DMS 273 (cell line): ENCODE data around the gene FOXK2.
"Not testable (repeated sequence)": the region's sequence is repeated elsewhere in the genome, so short reads cannot be mapped to it uniquely, and the experiment has no call there.

ENCODE experiments used
- DNase-seq: peaks from one replicate; lab custom pipeline; 2025; ENCODE audit not compliant: unreplicated experiment; lab: John Stamatoyannopoulos, UW

The FOXK2 gene

DNA sequence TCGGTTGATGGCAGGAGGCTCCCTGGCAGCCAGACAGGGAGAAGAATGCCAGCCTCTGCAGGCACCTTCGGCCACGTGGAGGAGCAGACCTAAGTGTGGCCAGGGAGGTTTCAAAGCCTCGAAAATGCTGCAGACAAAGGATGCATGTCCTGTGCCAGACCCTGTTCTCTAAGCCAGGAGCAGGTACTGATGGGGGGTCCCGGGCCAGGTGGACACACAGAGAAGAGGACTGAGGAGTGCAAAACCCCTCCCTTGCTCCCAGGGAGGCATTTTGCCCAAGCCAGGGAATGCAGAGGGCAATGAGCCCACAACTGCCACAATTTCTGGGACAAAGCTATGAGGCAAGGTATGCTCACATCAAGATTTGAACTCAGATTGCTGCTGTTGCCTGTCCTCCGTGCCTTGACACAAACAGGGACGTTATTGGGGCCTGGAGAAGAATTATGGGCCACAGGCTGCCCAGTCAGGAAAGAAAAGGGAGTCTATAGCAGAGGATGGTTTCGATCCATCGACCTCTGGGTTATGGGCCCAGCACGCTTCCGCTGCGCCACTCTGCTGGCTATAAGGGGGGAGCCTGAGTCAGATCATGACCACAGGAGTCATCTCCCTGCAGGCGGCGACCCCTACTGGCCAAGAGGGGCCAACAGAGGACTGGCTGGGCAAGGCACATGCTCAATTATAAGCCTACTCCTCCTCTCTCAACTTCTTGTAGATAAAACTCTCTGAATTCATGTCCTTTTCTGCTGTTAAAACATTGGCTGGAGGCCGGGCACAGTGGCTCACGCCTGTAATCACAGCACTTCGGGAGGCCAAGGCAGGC is 25.1 kb upstream of the FOXK2 start:
- peak; percentile 95 for DNase-seq

DNA sequence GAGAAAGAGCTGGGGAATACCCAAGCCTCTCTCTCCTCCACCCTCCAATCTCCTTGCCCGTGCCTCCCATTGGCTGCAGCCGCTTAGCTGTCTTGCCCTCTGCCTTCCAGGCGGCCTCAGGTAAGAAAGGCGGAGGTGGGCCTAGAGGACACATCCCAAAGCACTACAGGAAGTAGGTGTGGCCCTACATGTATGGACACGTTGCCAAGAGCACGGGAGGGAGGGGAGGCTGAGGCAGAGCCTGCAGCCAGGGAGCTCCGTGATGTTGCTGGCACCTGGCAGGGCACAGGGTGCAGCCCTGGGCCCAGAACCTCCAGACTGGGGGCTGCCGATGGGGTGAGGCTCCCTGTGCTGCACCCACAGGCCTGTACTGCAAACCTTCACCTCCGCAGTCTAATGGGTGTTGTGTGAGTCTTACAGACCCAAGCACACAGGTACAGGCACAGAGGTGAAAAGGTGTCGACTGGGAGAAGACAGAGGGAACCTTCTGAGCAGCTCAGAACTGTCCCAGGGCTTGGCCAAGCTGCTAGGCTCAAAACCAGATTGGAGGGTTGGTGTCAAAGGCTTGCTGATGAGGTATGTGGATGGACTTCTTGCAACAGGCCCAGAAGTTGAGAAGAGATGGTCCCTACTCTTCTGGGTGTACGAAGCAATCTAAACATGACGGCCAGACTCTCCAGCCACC is 23.5 kb upstream of the FOXK2 start:
- peak; percentile 38 for DNase-seq

DNA sequence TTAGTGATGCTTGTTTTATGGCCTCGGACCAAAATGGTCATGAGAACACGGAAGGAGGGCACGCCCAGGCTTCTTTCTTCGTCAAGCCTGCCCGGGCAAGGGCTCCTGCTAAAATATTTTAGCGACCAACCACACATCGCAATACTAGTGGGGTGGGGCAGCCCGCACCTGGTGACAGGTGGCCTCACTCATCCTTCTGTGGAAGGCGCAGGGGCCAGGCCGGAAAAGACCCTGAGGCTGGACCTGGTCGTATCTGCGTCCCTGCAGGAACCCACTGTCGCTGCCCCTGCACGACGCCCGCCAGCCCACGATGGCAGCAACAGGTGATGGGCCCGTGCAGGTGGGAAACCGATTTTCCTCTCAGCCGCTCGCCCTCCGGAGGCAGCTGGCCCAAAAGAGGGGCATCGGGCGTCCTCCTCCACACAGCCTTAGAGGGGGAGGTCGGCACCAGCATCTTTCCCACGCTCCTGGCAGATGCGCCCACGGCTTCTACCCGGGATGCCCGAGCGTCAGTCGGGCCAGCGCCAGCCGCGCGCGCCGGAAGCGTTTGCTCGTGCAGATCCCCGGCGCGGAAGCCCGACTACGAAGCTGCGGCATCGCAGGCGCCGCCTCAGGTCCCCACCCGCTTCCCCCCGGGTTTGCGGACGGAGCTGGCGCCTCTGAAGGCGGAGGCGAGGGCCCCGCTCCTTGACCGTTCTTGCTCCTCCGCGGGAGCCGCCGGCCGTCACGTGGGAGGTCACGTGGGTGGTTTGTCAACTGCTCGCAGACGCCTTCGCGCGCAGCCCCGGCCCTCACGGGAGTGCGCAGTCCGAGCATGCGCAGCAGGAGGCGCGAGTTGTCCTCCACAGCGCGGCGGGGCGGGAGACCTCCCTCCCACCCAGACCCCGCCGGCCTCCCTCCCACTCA is 22.8 kb upstream of the FOXK2 start:
- peak; percentile 97 for DNase-seq

DNA sequence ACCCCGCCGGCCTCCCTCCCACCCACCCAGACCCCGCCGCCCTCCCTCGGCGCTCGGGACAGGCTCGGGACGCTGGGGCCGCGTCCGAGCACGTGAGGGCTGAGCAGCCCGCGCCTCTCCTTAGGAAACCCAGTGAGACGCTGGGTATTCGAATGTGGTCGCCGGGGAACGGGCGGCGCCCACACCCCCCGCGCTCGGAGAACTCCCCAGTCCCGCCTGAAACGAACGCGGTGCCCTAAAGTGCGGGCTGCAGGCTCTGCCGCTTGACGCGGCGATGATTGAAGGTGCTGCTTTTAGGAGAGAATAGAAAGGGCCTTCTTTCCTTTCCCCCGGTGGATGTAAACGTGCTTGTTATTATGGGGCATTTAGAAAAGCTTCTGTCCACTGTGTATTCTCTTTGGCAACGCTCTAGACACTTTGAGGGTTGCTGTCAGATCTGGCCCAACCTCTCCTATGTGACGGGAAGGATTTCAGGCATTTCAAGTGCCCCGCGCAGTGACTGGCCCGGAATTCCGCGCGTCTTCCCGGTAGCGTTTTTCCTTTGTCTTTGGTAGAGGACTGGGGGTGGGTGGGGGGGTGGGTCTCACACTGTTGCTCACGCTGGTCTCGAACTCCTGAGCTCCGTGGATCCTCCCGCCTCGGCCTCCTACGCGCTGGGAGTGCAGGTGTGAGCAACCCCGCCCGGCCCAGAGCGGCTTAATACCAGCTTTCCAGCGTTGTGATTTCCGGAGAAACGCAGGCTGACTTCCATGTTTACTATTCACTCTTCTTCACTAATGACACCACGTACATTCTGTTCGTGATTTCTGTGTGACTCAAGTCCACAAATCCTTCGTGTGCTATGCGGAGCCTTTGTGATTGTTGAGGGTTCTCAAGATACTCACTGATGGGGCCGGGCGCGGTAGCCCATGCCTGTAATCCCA is 21.8 kb upstream of the FOXK2 start:
- peak; percentile 86 for DNase-seq

DNA sequence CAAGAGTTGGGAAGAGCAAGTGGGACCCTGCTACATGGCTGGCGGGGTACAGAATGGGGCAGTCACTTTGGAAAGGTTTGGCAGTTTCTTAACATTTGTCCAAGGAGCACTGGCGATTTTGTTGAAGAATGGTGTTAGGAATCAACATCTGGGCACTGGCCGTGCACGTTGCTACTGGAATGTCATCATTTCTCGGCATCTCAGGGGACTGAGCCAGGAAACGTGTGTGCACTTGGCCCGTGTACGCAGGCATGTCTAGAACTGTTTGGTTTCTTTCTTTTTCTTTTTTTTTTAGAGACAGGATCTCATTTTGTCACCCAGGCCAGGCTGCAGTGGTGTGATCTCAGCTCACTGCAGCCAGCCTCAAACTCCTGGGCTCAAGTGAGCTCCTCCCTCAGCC is 17.3 kb upstream of the FOXK2 start:
- no peak for DNase-seq

DNA sequence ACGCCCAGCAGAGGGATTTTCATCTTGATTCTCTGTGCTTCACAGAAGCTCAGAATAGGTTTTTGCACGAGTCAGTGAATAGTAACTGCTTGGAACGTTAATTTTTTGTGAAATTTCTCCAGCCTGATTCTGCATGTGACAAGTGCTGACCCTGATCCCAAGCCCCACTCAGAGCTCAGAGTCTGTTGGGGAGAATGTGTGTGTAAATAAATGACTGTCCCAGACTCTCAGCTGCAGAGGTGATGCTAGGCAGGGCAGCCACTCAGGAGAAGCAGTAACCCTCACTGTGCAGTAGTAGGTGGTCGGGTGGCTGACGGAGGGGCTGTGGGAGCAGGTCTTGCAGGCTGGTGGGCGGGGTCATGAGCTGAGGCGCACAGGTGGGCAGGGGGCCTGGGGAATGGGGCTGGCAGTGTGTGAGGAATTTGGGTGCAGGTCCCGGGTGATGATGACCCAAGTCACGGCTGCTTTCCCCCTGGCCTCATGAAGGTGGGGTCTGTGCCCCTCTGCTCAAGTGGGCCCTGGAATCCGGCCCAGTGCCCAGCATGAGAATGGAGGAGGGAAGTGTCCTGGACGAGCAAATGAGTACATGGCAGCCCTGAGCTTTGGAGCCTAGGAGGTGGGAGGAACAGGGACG is 16.3 kb upstream of the FOXK2 start:
- DNase-seq: no peak

DNA sequence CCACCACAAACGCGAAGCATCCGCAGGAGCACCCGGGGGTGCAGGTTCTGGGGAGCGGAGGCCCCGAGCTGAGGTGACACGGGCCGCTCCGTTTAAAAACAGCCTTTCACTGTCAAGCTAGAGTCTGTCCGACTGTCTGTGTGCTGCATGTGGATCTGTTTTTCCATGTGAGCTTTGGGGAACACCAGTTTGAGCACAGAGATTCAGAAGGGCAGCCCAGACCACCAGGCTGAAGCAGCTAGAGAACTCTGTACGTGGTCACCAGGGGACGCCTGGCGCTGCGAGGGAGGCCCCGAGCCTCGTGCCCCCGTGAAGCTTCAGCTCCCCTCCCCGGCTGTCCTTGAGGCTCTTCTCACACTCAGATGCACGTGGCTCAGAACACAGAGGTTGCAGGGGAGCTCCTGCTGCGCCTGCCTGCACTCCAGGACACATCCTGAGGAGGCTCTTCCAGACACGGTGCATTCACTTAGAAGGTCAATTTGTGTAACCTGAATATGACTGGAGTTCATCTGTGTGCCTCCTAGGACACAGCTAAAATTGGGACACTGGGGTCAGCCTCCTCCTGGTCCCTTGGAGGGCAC is 15.7 kb upstream of the FOXK2 start:
- DNase-seq: no peak

DNA sequence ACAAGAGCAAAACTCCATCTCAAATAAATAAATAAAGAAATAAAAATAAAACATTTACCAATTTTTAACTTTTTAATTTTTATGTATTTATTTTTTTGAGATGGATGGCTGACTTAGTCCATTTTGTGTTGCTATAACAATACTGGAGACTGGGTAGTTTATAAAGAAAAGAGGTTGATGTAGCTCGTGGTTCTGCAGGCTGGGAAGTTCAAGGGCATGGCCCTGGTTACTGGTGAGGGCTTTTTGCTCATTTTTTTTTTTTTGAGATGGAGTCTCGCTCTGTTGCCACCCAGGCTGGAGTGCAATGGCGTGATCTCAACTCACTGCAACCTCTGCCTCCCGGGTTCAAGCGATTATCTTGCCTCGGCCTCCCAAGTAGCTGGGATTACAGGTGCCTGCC is 14.2 kb upstream of the FOXK2 start:
- DNase-seq: no peak

DNA sequence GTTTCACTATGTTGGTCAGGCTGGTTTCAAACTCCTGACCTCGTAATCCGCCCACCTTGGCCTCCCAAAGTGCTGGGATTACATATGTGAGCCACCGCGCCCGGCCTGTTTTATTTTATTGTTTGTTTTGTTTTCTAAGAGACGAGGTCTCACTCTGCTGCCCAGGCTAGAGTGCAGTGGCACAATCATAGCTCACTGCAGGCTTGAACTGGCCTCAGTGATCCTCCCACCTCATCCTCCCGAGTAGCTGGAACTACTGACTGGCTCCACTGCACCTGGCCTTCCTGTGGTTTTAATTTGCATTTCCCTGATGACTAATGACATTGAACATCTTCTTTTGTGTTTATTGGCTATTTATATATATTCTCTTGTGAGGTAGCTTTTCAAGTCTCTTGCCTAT is 13.1 kb upstream of the FOXK2 start:
- not testable (repeated sequence) for DNase-seq

DNA sequence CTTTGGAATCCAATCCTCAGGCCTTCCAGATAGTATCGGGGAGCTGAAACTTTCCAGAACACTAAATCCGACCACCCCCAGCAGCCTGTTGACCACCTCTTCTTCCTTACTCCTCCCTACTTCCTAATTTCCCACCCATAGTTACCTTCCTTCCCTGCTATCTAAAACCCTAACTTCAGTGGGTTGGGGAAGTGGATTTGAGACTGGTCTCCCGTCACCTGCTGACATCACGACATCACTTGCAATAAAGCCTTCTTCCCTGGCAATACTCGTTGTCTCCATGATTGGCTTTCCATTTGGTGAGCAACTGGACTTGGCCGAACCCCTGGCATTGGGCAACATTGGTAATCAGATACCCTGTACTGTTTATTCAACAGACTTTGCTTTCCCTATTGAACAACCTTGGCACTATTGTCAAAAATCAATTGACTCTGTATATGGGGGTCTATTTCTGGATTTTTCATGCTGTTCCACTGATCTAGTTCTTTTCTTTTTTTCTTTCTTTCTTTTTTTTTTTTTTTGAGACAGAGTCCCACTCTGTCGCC is 11.8 kb upstream of the FOXK2 start:
- DNase-seq: no peak

DNA sequence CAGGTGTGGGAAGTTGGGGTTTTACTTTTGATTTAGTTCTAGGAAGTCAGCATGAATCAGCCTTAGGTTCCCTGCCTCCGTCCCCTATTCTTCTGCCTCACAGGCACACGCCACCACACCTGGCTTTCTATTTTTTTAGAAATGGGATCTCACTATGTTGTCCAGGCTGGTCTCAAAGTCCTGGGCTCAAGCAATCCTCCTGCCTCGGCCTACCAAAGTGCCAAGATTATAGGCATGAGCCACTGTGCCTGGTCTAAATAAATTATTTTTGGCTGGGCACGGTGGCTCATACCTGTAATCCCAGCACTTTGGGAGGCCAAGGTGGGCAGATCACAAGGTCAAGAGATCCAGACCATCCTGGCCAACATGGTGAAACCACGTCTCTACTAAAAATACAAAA is 7.9 kb upstream of the FOXK2 start:
- DNase-seq: not testable (repeated sequence)

DNA sequence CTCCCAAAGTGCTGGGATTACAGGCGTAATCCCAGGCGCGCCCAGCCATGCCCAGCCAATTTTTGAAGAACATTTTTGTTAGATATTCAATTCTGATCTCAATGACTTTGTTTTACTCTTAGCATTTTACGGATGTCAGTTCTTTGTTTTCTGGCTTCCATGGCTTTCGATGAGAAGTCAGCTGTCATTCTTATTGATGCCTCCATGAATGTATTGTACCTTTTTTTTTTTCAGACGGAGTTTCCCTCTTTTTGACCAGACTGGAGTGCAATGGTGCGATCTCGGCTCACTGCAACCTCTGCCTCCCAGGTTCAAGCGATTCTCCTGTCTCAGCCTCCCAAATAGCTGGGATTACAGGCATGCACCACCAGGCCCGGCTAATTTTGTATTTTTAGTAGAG is 5.7 kb upstream of the FOXK2 start:
- not testable (repeated sequence) for DNase-seq

DNA sequence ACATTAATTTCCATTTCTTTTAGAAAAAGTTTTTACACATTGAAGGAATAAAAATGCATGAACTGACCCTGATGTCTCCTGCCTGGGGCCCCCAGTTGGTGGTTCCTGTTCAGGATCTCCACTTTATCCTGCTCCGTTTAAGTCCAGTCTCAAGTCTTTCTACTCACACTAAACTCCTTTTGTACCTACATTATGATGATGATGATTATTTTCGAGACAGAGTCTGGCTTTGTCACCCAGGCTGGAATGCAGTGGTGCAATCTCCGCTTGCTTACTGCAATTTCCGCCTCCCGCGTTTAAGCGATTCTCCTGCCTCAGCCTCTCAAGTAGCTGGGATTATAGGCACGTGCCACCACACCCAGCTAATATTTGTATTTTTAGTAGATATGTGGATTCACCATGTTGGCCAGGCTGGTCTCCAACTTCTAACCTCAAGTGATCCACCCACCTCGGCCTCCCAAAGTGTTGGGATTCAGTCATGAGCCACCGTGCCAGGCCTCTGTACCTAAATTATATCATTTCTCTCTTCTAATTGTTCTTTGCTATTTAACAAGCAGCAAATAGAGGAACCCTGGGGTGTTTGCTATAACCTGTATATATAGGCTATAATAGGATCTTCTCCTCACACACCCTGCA is 2.2 kb upstream of the FOXK2 start:
- DNase-seq: no peak

DNA sequence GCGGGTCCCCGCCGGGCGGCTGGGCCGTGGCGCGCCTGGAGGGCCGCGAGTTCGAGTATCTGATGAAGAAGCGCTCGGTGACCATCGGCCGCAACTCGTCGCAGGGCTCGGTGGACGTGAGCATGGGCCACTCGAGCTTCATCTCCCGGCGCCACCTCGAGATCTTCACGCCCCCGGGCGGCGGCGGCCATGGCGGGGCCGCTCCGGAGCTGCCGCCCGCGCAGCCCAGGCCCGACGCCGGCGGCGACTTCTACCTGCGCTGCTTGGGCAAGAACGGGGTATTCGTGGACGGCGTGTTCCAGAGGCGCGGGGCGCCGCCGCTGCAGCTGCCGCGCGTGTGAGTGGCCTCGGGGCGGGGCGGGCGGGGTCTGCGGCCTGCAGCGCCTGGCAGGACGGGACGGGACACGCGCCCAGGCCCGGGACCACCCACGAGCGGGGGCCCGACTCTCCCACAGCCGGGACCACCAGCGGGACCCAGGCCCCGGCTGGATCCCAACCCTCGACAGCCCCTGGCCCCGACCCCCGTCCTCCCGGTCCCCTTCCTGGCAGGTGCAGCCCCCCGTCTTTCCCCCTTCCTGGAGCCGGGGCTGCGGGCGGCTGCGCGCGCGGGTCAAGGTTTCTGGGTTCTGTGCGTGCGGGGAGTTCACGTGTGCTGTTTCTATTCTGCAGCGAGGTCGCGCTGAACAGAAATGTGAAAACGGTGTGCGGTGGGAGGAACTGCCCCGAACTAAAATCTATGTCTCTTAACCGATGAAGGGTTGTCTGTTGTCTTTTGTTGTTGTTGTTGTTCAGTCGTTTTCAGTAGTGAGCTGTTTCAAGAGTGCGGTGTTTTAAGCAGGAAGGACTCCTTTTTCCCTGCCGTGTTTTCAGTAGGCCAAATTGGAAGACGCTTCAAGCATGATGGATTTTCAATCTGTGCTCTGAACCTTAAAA is 705 bp downstream of the FOXK2 start:
- DNase-seq: peak; percentile 63

DNA sequence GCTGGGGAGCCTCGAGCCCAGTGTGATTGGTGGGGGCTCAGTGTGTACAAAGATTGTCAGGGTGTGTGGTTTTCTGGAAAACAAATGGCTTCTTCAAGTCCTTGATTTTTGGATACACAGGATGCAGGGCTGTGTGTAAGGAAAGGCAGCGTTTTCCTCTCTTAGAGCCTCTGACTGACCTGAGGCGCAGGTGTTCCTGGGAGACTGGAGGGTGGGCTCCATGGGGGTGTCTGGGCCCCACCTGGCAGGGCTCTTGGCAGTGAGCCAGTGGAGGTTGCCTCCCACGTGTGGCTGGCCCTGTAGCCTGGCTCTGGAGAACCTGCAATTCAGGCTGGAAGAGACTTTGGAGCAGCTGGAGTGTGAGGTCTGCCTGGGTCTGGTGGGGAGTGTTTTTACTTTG is 5.0 kb downstream of the FOXK2 start:
- DNase-seq: peak; percentile 31

DNA sequence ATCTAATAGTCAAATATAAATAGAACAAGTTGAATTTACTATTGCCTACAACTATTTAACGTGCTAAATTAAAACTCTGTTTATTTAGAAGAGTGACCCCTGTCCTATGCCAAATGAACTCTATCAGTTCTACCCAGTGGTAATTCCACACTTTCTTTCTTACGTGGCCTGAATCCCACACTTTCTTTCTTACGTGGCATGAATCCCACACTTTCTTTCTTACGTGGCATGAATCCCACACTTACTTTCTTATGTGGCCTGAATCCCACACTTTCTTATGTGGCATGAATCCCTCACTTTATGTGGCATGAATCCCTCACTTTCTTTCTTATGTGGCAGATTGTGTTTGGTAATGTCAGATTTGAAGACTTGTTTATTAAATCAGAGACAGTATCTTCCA is 6.2 kb downstream of the FOXK2 start:
- DNase-seq: no peak

DNA sequence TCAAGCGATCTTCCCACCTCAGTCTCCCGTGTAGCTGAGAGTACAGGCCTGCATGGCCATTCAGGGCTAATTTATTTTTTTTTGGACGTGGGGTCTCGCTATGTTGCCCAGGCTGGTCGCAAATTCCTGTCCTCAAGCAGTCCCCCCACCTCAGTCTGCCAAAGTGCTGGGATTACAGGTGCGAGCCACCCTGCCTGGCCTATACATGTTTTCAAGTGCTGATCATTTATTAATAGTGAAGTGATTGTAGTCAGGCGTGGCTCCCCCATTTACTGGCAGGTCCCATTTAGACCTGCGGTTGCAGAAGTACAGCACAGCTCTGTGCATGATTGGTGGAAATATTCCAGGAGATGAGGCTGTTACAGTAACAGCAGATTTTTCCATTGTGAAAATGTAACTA is 8.4 kb downstream of the FOXK2 start:
- no peak for DNase-seq
